Measurements from ENCODE around the gene SH3BP5.

DNA sequence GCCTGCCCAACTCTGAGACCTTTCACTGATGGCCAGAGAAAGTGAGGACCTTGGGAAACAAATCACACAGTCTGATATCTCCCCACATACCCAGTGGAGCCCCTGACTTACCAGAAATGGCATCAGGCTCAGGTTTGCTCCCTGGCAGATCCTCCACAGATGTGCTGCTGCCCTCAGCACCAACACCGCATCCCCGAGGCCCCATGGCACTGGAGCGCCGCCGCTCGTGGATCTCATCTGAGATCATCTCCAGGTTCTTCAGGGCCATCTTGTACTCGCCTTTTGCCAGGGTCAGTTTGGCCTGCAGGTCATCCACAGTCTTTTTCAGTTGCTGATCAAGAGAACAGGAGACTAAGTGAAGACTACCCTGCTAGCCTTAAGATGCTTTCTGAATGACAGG lies 73.7 kb downstream of the SH3BP5 start:
- TF ChIP-seq, protein P1, sequence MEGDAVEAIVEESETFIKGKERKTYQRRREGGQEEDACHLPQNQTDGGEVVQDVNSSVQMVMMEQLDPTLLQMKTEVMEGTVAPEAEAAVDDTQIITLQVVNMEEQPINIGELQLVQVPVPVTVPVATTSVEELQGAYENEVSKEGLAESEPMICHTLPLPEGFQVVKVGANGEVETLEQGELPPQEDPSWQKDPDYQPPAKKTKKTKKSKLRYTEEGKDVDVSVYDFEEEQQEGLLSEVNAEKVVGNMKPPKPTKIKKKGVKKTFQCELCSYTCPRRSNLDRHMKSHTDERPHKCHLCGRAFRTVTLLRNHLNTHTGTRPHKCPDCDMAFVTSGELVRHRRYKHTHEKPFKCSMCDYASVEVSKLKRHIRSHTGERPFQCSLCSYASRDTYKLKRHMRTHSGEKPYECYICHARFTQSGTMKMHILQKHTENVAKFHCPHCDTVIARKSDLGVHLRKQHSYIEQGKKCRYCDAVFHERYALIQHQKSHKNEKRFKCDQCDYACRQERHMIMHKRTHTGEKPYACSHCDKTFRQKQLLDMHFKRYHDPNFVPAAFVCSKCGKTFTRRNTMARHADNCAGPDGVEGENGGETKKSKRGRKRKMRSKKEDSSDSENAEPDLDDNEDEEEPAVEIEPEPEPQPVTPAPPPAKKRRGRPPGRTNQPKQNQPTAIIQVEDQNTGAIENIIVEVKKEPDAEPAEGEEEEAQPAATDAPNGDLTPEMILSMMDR (conservative IDR thresholded peaks at IDR 0.05) = no peak
- TF ChIP-seq EZH2 (IDR thresholded peaks at IDR 0.05; ENCODE audit: low read depth) = no peak
